NCI-H2227 treated with DMSO at 0.1 percent for 48 hours (cell line): ENCODE data around the gene LIX1L.

Experiments used
- DNase-seq: peaks from one replicate; lab custom pipeline; 2025; lab: John Stamatoyannopoulos, UW

Gene LIX1L

GRCh38 chr1:145893306-145894055, 64.3 kb downstream of the LIX1L start:
- DNase-seq, result no peak

GRCh38 chr1:145892486-145893087, 65.2 kb downstream of the LIX1L start:
- no peak for DNase-seq

GRCh38 chr1:145891587-145892485, 66.0 kb downstream of the LIX1L start:
- DNase-seq, result peak; percentile 94

GRCh38 chr1:145891143-145891542, 66.7 kb downstream of the LIX1L start:
- DNase-seq, result no peak

GRCh38 chr1:145889722-145890121, 68.1 kb downstream of the LIX1L start:
- no peak for DNase-seq

GRCh38 chr1:145887631-145888030, 70.2 kb downstream of the LIX1L start:
- DNase-seq, result no peak

GRCh38 chr1:145886816-145887215, 71.0 kb downstream of the LIX1L start:
- no peak for DNase-seq

- no peak for DNase-seq
Measured at GRCh38 chr1:145886390-145886789, 71.4 kb downstream of the LIX1L start.

GRCh38 chr1:145885738-145886287, 72.0 kb downstream of the LIX1L start, which contains the start of gene ANKRD35:
ANKRD35 (minus strand) TSS chr1:145885866; CDS start chr1:145885758, 108 bp downstream.
- DNase-seq, result peak; percentile 78

GRCh38 chr1:145884675-145885074, 73.1 kb downstream of the LIX1L start:
- DNase-seq, result no peak
